Activated CD4-positive, alpha-beta memory T cell treated with anti-CD3 and anti-CD28 coated beads for 36 hours (primary cell): Measurements from ENCODE around the gene AJAP1. TPM values are rescaled to one million over a fixed set of nuclear protein-coding genes. Genes with fewer than 3 reads are reported as not detected.

ENCODE experiments used
- CTCF ChIA-PET: fragments of 350-600 bp; sonication (Branson Sonifier 250); formaldehyde crosslinking; loops from one replicate; lab custom pipeline; 2021; ENCODE audit warnings: antibody characterized with exemption, inconsistent platforms; lab: Charles Lee
- POLR2A ChIA-PET: fragments of 350-600 bp; sonication (Branson Sonifier 250); formaldehyde crosslinking; loops from one replicate; lab custom pipeline; 2021; ENCODE audit warnings: antibody characterized with exemption; lab: Charles Lee
- DNase-seq: peaks from one replicate; pipeline ENCODE4 v3.0.0-alpha.2; 2020
- H3K27ac Mint-ChIP-seq: one replicate; pipeline ENCODE4 v1.8.0; 2021; ENCODE audit warnings: mixed read lengths
- H3K27me3 Mint-ChIP-seq: one replicate; pipeline ENCODE4 v1.8.0; 2021; ENCODE audit warnings: mixed read lengths
- H3K36me3 Mint-ChIP-seq: one replicate; pipeline ENCODE4 v1.8.0; 2021; ENCODE audit warnings: mixed read lengths
- H3K4me1 Mint-ChIP-seq: one replicate; pipeline ENCODE4 v1.8.0; 2021; ENCODE audit warnings: low read depth, mixed read lengths
- H3K4me3 Mint-ChIP-seq: one replicate; pipeline ENCODE4 v1.8.0; 2021; ENCODE audit warnings: mild to moderate bottlenecking, mixed read lengths
- H3K9me3 Mint-ChIP-seq: one replicate; pipeline ENCODE4 v1.8.0; 2021; ENCODE audit warnings: mixed read lengths
- intact Hi-C: fragments of 100-400 bp; cut with micrococcal nuclease; formaldehyde crosslinking; loops from one replicate; pipeline ENCODE4 v1.15.1; 2023
- total RNA-seq, 2 experiments: library from RNA; stranded (reverse); gene quantifications; one replicate each; pipeline ENCODE4 v1.2.3, GENCODE V29; 2021

AJAP1 gene
- total RNA-seq, 2 experiments from 2014 or later: not detected

- no peak overlapping the region for H3K4me3 Mint-ChIP-seq
- H3K27ac Mint-ChIP-seq: no peak overlapping the region
- no peaks in the 10 kb centered on the region for H3K4me1 Mint-ChIP-seq
- ChIA-PET POLR2A (no interaction called here), CTCF (no interaction called here)
- no peaks in the 10 kb centered on the region for H3K36me3 Mint-ChIP-seq
- no peak for DNase-seq
- peaks cover 1% of the 10 kb centered on the region for H3K27me3 Mint-ChIP-seq
- H3K9me3 Mint-ChIP-seq: peaks cover 7% of the 10 kb centered on the region
- intact Hi-C loops: no loop called here
Measured at GRCh38 chr1:4749406-4749805, 95.0 kb downstream of the AJAP1 start.

DNA sequence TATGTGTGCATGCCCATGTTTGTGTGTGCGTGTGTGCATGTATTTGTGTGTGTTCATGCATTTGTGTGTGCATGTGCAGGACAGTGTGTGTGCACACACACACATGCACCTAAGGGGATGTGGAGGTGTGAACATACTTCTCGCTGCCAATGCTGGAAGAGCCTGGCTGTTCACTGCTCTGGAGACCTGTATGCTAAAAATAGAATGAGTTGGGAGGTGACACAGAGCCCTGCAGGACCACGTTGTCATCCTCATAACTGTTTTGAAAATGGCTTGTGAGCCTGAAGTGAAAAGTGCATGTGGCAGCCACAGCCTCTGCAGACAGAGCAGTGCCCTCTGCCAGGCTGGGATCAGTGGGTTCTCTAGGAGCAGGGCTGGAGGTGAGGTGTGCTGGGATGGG is 95.8 kb downstream of the AJAP1 start:
- no peak overlapping the region for H3K4me3 Mint-ChIP-seq
- ChIA-PET POLR2A (no interaction called here), CTCF (no interaction called here)

GRCh38 chr1:4752059-4752458 is 97.7 kb downstream of the AJAP1 start:
- no peak overlapping the region for H3K4me3 Mint-ChIP-seq
- no peak for DNase-seq
- no peaks in the 10 kb centered on the region for H3K36me3 Mint-ChIP-seq
- H3K4me1 Mint-ChIP-seq: no peaks in the 10 kb centered on the region
- no peak overlapping the region for H3K27ac Mint-ChIP-seq
- CTCF ChIA-PET: no interaction called here
- intact Hi-C loops: no loop called here
- H3K9me3 Mint-ChIP-seq: peaks cover 9% of the 10 kb centered on the region
- H3K27me3 Mint-ChIP-seq: peaks cover 1% of the 10 kb centered on the region
- POLR2A ChIA-PET: no interaction called here

More for the DNA sequence above, 95.8 kb downstream of the AJAP1 start:
- no peak overlapping the region for H3K27ac Mint-ChIP-seq
- no peaks in the 10 kb centered on the region for H3K4me1 Mint-ChIP-seq
- H3K27me3 Mint-ChIP-seq: peaks cover 1% of the 10 kb centered on the region
- no peak for DNase-seq
- H3K9me3 Mint-ChIP-seq: peaks cover 9% of the 10 kb centered on the region
- H3K36me3 Mint-ChIP-seq: no peaks in the 10 kb centered on the region
- intact Hi-C loops: no loop called here

DNA sequence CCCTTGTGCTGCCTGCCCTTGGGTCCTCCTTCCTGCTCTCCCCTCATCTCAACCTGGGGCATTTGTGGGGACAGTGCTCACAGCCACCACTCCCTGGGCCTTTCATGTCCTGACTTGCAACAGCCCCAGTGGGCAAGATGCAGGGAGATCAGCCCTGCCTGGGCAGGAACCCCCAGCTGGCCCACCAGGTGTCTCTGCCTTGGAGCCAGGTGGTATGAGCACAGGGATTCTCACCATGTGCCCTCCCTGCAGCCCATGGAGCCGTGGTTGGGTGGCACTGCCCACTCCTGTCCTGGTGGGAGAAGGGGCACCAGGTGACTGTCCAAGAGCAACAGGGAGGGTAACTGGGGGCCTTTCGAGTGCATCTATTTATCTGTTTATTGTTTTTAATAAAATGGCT is 100.4 kb downstream of the AJAP1 start:
- CTCF ChIA-PET: no interaction called here

GRCh38 chr1:4755301-4755845 is 101.0 kb downstream of the AJAP1 start:
- peaks cover 24% of the 10 kb centered on the region for H3K9me3 Mint-ChIP-seq
- intact Hi-C loops: no loop called here
- H3K36me3 Mint-ChIP-seq: no peaks in the 10 kb centered on the region
- CTCF ChIA-PET: no interaction called here
- no peak for DNase-seq
- H3K27ac Mint-ChIP-seq: no peak overlapping the region
- H3K4me1 Mint-ChIP-seq: no peaks in the 10 kb centered on the region
- peaks cover 7% of the 10 kb centered on the region for H3K27me3 Mint-ChIP-seq
- H3K4me3 Mint-ChIP-seq: no peak overlapping the region
- POLR2A ChIA-PET: no interaction called here

More for the DNA sequence above, 100.4 kb downstream of the AJAP1 start:
- peaks cover 24% of the 10 kb centered on the region for H3K9me3 Mint-ChIP-seq
- H3K4me3 Mint-ChIP-seq: no peak overlapping the region
- POLR2A ChIA-PET: no interaction called here
- intact Hi-C loops: no loop called here
- no peaks in the 10 kb centered on the region for H3K36me3 Mint-ChIP-seq
- no peak overlapping the region for H3K27ac Mint-ChIP-seq
- H3K27me3 Mint-ChIP-seq: peaks cover 7% of the 10 kb centered on the region
- no peaks in the 10 kb centered on the region for H3K4me1 Mint-ChIP-seq
- DNase-seq: no peak

- Mint-ChIP-seq H3K36me3 (no peaks in the 10 kb centered on the region), H3K4me3 (no peak overlapping the region), H3K4me1 (no peaks in the 10 kb centered on the region), H3K9me3 (peaks cover 24% of the 10 kb centered on the region), H3K27ac (no peak overlapping the region), H3K27me3 (peaks cover 7% of the 10 kb centered on the region)
- intact Hi-C loops: no loop called here
- ChIA-PET CTCF (no interaction called here), POLR2A (no interaction called here)
- DNase-seq: no peak
Measured at GRCh38 chr1:4755864-4756504, 101.6 kb downstream of the AJAP1 start.

DNA sequence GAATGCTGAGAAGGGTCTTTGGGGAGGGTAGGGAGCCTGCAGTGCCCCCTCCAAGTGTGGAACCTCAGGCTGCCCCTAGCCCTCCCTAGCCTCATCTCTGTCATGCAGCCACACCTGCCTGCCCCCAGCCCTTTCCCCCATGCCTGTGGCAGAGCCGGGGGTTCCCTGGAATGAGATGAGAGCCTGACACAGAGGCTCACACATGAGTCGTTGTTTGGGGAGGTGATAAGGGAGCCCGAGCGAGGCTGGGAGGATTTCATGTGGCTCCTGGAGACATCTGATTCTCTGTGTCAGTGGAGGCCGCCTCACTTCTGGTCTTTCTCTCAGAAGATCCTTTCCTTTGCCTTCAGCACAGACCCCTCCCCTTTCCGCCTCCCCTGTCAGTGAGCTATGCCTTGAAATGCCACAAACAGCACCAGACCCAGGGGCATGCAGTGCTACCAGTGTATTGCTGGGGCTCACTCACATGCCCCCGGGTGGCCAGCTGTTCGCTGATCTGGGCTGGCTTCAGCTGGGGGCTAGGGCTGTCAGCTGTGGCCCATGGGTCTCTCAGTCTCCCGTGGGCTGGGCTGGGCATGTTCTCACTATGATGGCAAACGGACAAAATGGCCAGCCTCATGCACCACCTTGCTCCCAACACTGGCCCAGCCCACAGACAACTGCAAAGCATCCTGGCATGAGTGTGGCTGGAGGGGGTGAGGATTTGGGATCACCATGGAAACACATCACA is 102.6 kb downstream of the AJAP1 start:
- Mint-ChIP-seq H3K27ac (no peak overlapping the region), H3K9me3 (peaks cover 24% of the 10 kb centered on the region), H3K36me3 (no peaks in the 10 kb centered on the region), H3K27me3 (peaks cover 7% of the 10 kb centered on the region), H3K4me3 (no peak overlapping the region), H3K4me1 (no peaks in the 10 kb centered on the region)
- CTCF ChIA-PET: no interaction called here
- no peak for DNase-seq
- intact Hi-C loops: no loop called here
- POLR2A ChIA-PET: no interaction called here

- ChIA-PET POLR2A (no interaction called here), CTCF (no interaction called here)
- Mint-ChIP-seq H3K27ac (no peak overlapping the region), H3K4me1 (no peaks in the 10 kb centered on the region), H3K27me3 (peaks cover 7% of the 10 kb centered on the region), H3K9me3 (peaks cover 15% of the 10 kb centered on the region), H3K4me3 (no peak overlapping the region), H3K36me3 (no peaks in the 10 kb centered on the region)
- no peak for DNase-seq
- intact Hi-C loops: no loop called here
Measured at GRCh38 chr1:4759671-4760070, 105.3 kb downstream of the AJAP1 start.

DNA sequence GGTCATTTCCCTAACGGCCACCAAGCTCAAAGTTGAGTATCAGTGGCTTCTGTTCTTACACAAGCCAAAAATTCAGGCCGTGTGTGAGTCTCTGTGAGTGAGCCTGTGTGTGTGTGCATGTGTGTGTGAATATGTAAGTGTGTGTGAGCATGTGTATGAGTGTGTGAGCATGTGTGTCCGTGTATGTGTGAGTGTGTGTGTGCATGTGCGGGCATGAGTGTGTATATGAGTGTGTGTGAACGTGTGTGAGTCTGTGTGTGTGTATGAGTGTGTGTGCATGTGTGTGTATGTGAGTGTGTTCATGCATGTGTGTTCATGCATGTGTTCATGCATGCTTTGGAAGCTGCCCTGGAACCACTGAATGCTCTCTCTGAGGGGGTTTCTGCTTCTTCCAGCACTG is 105.7 kb downstream of the AJAP1 start:
- H3K4me1 Mint-ChIP-seq: no peaks in the 10 kb centered on the region
- intact Hi-C loops: no loop called here
- peaks cover 7% of the 10 kb centered on the region for H3K27me3 Mint-ChIP-seq
- H3K4me3 Mint-ChIP-seq: no peak overlapping the region
- POLR2A ChIA-PET: no interaction called here
- CTCF ChIA-PET: no interaction called here
- no peak for DNase-seq
- H3K36me3 Mint-ChIP-seq: no peaks in the 10 kb centered on the region
- H3K27ac Mint-ChIP-seq: no peak overlapping the region
- H3K9me3 Mint-ChIP-seq: peaks cover 15% of the 10 kb centered on the region

DNA sequence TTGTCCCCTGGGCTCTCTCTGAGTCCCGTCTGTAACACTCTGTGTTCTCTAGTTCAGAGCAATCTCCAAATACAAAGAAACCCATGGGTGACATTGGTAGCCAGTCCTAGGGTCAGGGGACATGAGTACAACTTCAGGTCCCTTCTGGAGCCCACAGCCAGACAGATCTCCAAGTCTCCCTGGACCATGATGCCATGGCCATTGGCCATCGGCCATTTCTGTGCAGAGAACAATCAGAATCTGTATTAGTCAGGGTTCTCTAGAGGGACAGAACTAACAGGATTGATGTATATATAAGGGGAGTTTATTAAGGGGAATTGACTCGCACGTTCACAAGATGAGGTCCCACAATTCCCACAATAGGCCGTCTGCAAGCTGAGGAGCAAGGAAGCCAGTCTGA is 106.9 kb downstream of the AJAP1 start:
- ChIA-PET CTCF (no interaction called here), POLR2A (no interaction called here)
- Mint-ChIP-seq H3K27ac (no peak overlapping the region), H3K4me1 (no peaks in the 10 kb centered on the region), H3K36me3 (no peaks in the 10 kb centered on the region), H3K27me3 (peaks cover 7% of the 10 kb centered on the region), H3K4me3 (no peak overlapping the region), H3K9me3 (peaks cover 15% of the 10 kb centered on the region)
- no peak for DNase-seq
- intact Hi-C loops: no loop called here

GRCh38 chr1:4762146-4762545 is 107.7 kb downstream of the AJAP1 start:
- Mint-ChIP-seq H3K4me3 (no peak overlapping the region), H3K27me3 (peaks cover 7% of the 10 kb centered on the region), H3K9me3 (peaks cover 15% of the 10 kb centered on the region), H3K36me3 (no peaks in the 10 kb centered on the region), H3K27ac (no peak overlapping the region), H3K4me1 (no peaks in the 10 kb centered on the region)
- POLR2A ChIA-PET: no interaction called here
- DNase-seq: no peak
- intact Hi-C loops: no loop called here
- CTCF ChIA-PET: no interaction called here

GRCh38 chr1:4767308-4767707 is 112.9 kb downstream of the AJAP1 start:
- H3K27me3 Mint-ChIP-seq: peaks cover 1% of the 10 kb centered on the region
- intact Hi-C loops: no loop called here
- POLR2A ChIA-PET: no interaction called here

DNA sequence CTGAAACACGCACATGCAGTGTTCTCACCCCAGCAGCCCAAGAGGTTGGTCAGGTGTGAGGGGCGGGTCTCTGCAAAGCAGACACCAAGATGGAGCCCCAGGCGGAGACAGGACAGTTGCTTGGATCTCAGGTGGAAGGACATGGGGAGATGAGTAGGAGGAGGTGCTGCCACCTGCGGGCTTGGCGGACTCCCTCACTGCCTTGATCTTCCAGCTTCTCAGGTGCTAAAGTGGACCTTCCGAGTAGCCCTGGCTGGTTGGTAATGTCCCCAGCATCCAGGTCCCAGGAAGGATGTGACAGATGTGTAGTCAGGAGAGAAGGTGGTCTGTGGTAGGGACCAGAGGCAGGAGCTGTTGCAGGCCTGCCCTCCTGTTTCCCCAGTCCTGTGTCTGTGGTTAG is 114.1 kb downstream of the AJAP1 start:
- ChIA-PET CTCF (no interaction called here), POLR2A (no interaction called here)
- Mint-ChIP-seq H3K27me3 (peaks cover 1% of the 10 kb centered on the region), H3K36me3 (no peaks in the 10 kb centered on the region), H3K4me1 (no peaks in the 10 kb centered on the region), H3K27ac (no peak overlapping the region), H3K4me3 (no peak overlapping the region), H3K9me3 (no peaks in the 10 kb centered on the region)
- DNase-seq: no peak
- intact Hi-C loops: no loop called here

More at GRCh38 chr1:4767308-4767707, 112.9 kb downstream of the AJAP1 start:
- Mint-ChIP-seq H3K4me1 (no peaks in the 10 kb centered on the region), H3K9me3 (no peaks in the 10 kb centered on the region), H3K4me3 (no peak overlapping the region), H3K27ac (no peak overlapping the region), H3K36me3 (no peaks in the 10 kb centered on the region)
- no peak for DNase-seq
- CTCF ChIA-PET: no interaction called here
